D721Med (cell line): ENCODE results near the gene WEE1.
"Not testable (repeated sequence)": the region's sequence is repeated elsewhere in the genome, so short reads cannot be mapped to it uniquely, and the experiment has no call there.

ENCODE experiments used
- DNase-seq: peaks from one replicate; pipeline ENCODE4 v3.0.0; 2011; ENCODE audit warnings: low spot score; ENCODE audit not compliant: insufficient read length
- FAIRE-seq: peaks from 2 replicates; lab custom pipeline; 2011; peaks lifted over from hg19 to GRCh38; lab: Jason Lieb, UNC
- TF ChIP-seq, protein P1 (sequence below): IDR thresholded peaks from 2 replicates; pipeline ENCODE4 v1.5.1; 2012; ENCODE audit warnings: mild to moderate bottlenecking, control low read depth; ENCODE audit not compliant: insufficient read depth; ENCODE audit errors: missing control alignments

The WEE1 gene

DNA sequence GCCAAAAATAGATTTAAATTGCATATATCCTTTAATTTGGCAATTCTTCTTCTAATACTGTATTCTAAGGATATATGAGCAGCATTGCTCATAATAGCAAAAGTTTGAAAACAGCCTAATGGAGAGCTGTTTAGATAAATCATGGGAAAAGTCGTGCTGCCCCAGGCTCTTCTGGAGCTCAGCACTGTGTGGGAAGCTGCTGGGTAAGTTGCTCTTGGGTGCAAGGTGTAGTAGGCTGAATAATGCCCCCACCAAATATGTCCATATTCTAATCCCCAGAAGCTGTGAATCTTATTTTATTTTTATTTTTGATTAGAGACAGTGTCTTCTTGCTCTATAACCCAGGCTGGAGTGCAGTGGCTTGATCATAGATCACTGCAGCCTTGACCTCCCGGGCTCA is 34.9 kb upstream of the WEE1 start:
- DNase-seq = no peak
- TF ChIP-seq, protein P1, sequence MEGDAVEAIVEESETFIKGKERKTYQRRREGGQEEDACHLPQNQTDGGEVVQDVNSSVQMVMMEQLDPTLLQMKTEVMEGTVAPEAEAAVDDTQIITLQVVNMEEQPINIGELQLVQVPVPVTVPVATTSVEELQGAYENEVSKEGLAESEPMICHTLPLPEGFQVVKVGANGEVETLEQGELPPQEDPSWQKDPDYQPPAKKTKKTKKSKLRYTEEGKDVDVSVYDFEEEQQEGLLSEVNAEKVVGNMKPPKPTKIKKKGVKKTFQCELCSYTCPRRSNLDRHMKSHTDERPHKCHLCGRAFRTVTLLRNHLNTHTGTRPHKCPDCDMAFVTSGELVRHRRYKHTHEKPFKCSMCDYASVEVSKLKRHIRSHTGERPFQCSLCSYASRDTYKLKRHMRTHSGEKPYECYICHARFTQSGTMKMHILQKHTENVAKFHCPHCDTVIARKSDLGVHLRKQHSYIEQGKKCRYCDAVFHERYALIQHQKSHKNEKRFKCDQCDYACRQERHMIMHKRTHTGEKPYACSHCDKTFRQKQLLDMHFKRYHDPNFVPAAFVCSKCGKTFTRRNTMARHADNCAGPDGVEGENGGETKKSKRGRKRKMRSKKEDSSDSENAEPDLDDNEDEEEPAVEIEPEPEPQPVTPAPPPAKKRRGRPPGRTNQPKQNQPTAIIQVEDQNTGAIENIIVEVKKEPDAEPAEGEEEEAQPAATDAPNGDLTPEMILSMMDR = no peak
- no peak for FAIRE-seq

DNA sequence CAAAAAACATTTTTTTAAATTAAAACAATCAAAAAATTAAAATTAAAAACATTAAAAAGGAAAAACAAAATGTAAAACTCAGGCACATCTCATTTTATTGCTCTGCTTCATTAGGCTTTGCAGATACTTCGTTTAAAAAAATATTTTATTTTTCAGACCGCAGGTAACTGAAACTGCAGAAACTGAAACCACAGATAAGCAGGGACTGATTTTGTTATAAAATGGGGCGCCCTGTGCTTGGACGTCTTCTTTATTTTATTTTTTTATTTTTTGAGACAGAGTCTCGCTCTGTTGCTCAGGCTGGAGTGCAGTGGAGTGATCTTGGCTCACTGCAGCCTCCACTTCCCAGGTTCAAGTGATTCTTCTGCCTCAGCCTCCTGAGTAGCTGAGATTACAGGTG is 24.3 kb upstream of the WEE1 start:
- not testable (repeated sequence) for FAIRE-seq, DNase-seq

DNA sequence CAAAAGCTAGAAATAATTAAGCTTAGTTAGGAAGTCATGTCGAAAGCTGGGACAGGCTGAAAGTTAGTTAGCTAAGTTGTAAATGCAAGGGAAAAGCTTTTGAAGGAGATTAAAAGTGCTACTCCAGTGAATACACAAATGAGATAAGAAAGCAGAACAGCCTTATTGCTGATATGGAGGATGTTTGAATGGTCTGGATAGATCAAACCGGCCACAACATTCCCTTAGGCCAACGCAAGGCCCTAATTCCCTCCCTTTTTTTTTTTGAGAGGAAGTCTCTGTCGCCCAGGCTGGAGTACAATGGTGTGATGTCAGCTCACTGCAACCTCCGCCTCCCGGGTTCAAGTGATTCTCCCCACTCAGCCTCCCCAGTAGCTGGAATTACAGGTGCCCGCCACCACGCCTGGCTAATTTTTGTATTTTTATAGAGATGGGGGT is 23.3 kb upstream of the WEE1 start:
- no peak for DNase-seq
- FAIRE-seq = no peak
- TF ChIP-seq, protein P1 = no peak

DNA sequence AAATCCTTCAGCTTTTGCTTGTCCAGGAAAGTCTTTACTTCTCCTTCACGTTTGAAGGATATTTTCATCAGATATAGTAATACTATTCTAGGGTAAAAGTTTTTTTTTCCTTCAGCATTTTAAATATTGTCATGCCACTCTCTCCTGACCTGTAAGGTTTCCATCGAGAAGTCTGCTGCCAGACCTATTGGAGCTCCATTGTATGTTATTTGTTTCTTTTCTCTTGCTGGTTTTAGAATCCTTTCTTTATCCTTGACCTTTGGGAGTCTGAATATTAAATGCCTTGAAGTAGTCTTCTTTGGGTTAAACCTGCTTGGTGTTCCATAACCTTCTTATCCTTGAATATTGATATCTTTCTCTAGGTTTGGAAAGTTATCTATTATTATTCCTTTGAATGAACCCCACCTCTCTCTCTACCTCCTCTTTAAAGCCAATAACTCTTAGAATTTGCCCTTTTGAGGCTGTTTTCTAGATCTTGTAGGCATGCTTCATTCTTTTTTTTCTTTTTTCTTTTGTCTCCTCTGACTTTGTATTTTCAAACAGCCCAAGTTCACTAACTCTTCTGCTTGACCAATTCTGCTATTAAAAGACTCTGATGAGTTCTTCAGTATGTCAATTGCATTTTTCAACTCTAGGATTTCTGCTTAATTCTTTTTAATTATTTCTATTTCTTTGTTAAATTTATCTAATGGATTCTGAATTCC is 12.0 kb upstream of the WEE1 start:
- DNase-seq (no peak), FAIRE-seq (no peak)
- TF ChIP-seq, protein P1 = no peak

DNA sequence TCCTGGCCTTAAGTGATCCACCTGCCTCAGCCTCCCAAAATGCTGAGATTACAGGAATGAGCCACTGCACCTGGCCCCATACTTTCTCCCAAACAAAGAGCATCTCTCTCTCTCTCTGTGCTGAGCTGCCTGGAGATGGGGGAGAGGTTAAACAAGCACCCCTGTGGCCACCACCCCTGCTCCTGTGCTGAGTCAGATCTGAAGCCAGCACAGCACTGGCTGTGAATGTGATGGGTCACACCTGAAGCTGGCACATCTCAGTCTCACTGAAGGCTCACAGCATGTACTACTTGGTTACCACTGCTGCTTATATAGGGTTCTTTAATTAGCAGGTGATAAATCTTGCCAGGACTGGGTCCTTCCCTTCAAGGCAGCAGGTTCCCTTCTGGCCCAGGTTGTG is 10.8 kb upstream of the WEE1 start:
- no peak for DNase-seq
- TF ChIP-seq, protein P1 = no peak
- FAIRE-seq = no peak

DNA sequence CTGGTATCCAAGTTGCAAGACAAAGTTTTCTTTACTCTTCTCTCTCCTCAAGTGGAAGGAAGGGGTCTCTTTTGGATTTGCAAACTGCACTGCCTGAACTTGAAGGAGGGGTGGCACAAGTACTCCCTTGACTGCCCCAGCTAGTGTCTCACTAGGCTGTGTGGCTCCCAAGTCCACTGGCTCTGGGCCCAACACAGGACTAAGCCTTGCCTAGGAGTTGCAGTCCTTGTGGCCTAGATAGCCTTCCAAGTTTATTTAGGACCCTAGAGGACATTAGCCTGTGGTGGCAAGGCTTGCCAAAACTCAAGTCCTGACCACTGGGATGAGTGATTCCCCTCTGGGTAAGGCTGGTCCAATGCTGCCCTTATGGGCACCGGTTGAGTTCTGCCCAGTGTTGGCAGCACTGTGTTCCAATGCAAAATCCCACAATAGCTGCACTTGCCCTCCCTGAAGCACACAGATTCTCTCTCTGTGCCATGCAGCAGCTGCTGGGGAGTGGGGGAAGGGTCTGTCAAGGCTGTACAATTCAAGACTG is 10.2 kb upstream of the WEE1 start:
- TF ChIP-seq, protein P1 = no peak
- FAIRE-seq (no peak), DNase-seq (no peak)

DNA sequence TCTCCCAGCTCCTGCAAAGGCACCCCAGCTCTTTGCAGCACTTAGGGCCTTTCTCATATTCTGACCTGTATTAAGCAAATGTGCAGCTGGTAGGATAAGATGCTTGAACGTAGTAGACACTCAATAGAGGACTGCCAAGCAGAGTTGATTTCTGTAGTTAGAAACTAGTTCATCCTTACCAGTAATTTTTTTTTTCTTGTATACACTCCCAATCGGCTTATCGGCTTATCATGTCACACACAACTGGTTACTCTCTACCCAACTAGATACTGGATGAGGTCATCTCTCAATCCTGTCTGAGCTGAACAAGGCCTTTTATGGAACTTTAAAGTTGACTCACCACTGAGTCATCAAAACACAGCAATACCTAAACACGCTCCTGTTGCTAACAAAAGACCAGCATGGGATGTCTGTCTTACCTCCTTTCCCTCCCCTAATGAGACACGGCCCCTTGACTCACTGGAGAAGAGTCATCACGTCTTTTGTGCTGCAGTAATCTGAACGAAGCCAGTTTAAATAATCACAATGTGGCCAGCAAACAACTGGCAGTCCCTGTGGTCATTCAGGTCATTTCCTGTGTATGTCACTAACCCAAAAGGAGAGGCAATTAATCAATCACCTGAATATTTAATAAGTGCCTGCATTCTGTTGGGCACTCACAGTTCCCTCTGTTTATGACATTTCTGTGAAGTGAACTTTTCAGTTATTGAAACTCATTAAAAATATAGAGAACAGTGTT is 7.5 kb upstream of the WEE1 start:
- TF ChIP-seq, protein P1 = no peak
- peak; percentile 38 for FAIRE-seq

More for the DNA sequence above, 7.5 kb upstream of the WEE1 start:
- DNase-seq = no peak
